Measurements from ENCODE around the gene ARHGAP21.

Gene ARHGAP21

DNA sequence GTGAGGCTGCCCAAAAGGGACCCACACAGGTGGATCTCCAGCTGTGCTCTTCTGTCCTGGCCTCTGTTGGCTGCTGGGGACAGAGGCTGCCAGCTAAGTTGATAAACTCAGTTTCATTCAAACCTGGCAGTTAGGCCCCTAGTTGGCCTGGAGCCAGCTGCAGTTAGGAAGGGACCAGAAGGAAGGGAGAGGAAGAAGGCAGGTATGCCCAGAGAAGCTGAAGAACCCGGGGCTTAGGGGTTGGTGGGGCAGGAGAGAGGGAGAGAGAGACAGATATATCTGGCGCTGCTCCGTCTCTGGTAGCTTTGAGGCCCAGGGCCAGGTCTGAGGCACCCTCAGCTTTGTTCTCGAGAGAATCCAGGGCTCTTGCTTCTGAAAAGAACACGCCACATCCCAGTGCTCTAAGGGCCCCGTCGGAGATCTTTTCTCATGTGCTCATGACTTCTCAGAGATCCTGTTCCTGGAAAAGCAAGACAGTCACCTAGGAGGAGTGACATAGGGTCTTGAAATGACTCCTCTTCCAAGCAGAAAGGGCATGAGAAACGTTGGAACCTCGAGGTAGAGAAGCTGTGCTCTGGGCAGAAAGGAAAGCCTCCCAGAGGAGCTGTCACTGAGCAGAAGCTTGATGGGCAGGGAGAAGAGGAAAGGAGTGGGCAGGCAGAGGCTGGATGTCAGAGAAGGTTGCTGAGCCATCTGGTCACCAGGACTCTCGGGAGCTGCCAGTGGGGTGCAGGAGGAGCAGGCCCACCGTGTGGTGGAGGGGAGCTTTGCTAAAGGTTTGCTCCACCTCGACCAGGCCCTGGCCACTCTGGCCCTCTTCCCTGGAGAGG lies 153.6 kb downstream of the ARHGAP21 start:
- DNase-seq, result no peak

DNA sequence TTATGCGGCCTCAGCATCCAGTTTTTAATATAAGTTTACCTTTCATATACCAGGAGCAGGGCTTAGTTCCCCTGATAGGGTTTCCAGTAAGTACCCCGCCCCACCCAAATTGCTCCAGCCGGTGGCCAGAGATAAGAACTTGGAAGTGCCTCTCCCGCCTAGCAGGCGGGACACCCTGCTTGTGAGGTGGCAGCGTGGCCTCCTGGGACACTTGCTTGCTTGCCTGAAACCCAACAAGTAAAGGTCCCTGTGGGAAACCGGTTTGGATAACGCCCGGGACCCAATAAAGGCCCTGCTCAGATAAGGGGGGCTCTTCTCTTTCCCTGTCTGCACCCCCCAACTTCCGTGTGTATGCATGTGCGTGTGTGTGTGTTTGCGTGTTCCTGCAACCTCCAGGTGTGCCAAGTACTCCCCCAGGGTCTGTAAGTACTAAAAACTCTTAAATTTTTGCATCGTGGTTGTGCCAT lies 154.3 kb downstream of the ARHGAP21 start:
- DNase-seq, result no peak

DNA sequence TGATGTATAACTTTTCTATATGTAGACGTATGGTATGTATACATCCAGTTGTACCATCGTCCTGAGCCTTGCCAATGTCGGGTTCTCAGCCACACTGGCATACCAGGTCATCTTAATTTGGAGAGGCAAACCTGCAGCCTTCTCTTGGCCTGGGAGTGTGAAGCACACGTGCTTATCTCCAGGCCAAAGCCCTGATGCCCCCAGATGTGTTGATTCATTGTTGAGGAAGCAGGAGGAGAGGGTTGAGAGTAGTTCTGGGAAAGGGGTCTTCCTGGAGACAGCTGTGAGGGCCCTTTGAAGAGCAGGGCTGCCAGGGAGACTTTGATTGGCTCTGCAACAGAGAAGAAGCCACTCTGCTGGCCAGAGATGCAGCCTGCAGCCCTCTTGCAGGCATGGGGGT lies 155.6 kb downstream of the ARHGAP21 start:
- no peak for DNase-seq

DNA sequence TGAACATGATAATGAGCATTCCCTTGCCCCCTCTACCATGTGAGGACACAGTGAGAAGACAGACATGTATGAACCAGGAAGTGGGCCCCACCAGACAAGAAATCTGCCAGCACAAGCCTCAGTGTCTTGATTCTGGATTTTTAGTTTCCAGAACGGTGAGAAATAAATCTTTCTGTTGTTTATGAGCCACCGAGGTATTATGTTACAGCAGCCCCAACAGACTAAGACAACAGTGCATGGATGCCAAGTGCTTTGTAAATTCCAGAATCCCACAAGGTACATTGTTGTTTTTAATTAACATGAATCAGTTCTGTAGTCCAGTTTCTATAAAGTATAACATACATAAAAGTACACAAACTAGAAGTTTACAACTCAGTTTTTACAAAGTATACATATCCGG lies 162.2 kb downstream of the ARHGAP21 start:
- DNase-seq, result no peak

DNA sequence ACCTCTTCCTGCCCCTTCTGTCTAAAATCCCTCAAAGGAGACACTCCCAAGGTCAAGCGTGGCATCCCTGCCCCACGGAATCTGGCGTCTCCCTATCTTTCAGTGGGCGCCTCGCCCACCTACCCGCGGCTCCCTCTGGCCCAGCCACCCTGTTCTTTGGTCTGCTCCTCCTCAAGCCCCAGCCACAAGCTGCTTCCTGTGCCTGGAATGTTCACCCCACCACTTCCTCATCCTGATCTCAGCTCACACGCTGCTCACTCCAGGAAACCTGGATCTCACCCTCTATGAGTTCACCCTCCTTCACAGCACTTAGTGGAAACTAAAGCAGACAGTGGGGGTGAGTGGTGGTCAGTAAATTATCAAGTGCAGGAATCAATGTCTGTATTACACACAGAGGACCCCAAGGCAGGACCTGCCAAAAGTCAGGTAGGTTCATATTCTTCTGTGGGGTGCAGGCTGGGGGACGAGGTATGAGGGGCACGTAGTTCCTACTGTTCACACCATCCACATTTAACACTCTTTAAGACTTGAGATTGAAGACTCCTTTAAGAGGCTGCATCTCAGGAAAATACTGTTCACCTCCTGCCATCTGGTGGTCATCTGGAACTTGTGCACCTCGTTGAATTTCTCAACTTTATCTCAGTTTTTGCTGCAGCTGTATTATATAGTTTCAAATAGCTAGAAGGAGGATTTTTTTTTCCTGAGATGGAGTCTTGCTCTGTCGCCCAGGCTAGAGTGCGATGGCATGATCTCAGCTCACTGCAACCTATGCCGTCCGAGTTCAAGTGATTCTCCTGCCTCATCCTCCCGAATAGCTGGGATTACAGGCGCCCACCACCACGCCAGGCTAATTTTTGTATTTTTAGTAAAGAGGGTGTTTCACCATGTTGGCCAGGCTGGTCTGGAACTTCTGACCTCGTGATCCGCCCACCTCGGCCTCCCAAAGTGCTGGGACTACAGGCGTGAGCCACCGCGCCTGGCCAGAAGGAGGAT lies 166.6 kb downstream of the ARHGAP21 start:
- no peak for DNase-seq

DNA sequence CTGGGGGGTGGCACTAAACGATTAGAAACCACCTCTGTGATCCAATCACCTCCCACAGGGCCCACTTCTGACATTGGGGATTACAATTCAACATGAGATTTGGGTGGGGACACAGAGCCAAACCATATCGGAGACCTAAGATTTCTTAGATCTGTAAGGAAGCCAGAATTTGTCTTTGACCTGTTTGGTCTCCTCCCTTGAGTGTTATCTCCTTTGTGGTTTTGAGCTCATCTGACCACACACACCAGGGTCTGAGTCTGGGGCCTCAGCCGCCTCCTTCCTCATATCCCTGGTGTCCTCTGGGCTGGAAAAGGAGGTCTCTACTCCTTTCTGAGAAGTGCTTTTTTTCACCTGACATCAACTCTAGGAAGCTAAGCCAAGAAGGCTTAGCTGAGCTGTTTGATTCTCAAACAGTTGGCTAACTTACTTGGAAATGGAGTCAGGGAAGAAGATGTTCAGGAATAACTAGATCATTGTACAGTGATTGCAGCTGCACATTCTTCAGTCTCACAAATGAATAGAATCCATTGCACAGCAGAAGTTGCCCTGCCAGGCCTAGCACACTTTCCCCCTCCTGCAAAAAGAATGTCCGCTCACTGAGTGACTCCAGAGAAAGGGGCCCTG lies 167.4 kb downstream of the ARHGAP21 start:
- no peak for DNase-seq

DNA sequence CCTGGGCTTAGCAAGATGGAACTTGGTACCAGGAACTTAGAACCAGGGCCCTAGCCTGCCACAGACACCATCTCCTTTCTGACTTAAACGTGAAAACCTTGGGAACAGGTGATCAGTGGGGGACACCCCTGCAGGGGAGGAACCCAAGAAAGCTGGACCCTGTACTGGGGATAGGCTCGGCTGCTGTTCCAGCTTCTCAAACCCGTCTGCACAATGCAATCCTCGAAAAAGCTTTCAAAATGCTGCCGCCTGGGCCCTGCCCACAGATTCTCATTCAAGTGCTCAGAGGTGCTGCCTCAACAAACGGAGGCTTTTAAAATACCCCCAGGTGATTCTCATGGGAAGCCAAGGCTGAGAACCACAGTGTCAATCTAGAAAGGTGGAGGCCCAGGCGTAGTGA lies 169.7 kb downstream of the ARHGAP21 start:
- DNase-seq, result no peak

DNA sequence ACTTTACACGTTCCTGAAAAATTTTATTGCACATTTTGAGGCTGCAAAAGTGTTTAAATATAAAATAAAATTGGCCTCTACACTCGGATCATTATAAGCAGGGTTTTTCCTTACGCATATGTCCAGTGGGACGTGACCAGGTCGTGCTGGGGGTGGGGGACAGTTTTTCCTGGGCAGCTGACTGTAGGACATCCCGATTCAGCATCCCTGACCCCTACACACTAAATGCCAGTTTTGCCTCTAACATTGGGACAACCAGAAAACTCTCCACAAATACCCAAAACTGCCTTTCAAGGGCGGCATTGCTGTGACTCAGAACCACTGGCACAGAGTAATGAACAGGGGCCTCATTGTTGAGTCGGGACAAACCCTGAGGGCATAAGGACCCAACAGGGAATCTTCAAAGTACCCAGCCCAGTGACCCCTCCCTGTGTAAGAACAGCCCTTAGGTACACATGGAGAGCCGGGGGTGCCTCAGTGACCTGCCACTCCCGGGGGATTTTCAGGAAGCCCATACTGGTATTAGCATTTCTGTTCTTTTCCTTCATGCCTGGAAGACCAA lies 170.6 kb downstream of the ARHGAP21 start:
- no peak for DNase-seq

DNA sequence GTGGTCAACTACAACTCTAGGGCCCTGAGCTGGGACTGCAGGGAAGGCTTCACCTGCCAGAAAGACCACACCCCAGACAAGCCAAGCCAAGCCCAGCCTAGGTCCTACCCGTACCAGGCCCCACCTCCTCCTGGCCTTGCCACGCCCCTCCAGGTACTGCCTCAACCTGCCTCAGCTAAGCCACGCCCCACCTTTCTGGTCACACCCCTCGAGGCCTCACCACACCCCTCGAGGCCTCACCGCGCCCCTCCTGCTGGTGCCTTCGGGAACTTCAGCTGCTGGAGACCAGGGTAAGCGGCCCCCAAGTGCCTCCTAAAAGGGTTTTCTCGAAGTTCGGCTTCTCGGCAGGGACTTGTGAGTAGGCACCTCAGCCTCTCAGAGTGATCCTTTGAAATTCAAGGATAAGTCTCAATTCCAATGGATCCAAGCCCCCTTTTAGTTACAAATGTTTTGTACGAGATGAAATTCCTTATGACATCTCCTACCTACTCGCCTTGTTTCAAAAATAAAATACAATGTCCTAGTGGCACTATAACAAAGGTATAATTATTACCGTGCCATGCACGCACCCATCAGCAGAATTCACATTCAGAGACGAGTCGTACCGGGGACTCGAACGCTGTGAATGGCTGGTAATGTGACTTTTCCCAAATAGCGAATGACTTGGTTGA lies 171.2 kb downstream of the ARHGAP21 start:
- no peak for DNase-seq

DNA sequence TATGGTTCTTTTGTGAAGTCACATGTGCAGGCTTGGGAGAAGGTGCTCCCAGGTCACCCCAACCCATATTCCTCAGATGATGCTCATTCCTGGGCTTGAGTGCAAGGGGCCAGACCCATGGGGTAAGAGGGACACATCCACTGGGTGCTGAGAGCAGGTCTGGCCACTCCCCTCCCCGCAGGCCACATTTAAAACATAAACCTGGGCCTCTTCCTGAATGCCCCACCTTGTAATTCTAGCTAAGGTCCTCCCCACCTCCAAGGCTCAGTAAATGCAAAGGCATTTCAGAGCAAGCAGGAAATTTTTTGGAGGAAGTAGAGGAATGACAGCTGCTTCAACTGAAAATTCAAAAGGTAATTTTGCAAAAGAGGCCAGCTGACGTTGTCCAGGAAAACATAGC lies 172.5 kb downstream of the ARHGAP21 start:
- DNase-seq, result no peak

DNA sequence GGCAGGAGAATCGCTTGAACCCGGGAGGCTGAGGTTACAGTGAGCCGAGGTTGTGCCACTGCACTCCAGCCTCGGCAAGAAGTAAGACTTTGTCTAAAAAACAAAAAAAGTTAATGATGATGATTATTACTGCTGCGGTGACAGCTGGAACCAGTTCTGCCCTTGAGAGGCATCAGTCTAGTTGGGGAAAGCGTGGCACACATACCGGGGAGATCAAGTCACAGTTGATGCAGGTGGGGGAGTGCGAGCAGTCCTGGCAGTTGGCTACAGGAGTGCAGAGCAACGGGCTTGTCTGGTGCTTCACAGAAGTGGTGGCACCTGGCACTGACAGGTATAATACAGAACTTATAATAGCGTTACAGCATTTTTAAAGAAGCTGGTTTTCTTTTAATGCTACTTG lies 173.0 kb downstream of the ARHGAP21 start:
- no peak for DNase-seq

DNA sequence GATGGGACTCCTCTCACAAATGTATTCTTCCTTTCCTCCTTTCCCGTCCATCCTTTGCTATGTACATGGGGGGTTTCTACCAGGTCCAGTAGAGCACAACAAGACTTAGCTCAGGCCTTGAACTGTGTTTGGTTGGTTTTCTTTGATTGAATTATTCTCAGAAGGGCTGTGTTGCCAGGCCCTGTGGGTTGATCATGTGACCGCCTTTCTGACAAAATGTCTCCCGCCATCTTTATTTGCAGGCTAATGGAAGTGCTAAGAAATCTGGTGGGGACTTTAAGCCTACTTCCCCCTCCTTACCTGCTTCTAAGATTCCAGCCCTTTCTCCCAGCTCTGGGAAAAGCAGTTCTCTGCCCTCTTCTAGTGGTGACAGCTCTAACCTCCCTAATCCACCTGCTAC lies 178.1 kb downstream of the ARHGAP21 start:
- DNase-seq, result no peak

DNA sequence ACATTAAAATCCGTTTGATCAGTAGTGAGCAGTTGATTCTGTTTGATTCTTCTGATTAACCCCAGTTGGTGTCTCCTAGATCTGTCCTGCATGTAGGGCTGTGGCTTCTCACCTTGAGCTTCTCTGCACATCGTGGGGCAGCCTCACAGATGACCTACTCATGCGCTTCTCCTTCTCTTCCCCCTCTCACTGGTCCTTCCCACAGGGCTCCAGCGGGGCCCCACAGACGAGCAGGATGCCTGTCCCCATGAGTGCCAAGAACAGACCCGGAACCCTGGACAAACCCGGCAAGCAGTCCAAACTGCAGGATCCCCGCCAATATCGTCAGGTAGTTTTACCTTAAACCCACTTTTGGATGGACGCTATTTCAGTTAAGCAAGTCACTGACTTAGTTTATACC lies 178.9 kb downstream of the ARHGAP21 start:
- DNase-seq, result no peak

DNA sequence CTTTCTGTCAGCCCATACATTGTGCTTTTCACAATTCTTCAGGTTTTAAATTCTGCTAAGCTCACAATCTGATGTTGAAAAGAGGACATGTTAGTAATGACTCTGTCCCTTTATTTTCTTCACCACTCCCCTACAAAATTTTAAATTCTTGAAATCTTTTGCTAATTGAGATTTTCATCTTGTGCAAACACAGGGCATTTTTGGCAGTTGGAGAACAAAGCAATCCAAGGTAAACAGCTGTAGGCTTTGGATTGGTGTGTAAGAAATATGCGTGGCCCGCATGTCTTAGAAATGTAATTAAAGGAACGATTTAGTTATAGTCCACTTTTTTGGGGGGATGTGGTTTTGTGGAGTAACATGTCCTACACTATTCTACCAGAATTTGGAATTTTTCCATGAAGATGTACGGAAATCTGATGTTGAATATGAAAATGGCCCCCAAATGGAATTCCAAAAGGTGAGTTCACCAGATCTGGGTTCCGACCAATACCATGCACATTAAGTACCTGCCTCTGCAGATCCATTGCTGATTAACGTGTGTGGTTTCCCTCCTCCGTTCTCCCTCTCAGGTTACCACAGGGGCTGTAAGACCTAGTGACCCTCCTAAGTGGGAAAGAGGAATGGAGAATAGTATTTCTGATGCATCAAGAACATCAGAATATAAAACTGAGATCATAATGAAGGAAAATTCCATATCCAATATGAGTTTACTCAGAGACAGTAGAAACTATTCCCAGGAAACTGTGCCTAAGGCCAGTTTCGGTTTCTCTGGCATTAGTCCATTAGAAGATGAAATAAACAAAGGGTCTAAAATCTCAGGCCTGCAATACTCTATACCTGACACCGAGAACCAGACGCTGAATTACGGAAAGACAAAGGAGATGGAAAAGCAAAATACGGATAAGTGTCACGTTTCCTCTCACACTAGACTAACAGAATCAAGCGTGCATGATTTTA lies 181.1 kb downstream of the ARHGAP21 start:
- DNase-seq, result no peak

DNA sequence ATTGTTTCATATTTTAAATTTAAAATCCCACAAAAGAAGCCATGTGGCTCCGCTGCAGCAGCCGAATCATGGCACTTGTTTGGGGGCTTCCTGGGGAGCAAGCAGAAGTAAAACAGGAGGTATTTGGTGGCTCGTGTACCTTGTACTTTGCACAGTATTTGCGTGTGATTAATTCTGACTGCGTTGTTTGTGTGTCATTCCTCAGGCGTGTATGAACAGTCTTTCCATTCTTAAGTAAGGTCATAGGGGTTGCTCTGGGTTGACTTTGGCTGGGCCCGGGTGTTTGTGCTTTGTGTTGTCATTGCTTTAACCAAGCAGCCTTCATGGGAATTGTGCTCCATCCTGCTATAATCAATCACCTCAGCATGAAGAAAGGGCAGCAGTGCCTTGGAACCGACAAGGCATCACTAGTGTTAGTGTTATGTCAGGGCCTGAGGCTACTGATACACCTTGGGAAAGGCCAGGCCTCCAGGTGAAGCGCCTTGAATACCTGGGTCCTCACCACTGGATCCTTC lies 182.4 kb downstream of the ARHGAP21 start:
- no peak for DNase-seq

DNA sequence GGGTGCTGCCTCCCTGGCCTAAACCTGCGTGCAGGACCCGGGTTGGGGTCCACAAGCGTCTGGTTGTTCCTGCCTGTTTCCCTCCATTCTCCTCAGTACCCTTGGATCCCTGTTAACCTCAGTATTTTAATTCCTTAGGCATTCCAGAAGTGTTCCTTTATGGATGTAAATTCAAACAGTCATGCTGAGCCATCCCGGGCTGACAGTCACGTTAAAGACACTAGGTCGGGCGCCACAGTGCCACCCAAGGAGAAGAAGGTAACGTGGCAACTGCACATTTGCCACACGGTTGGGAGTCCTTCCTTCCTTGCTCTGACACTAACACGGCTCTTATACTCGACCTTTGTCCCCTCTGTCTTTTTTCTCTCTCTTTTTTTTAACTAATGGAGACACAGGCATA lies 187.1 kb downstream of the ARHGAP21 start:
- no peak for DNase-seq

DNA sequence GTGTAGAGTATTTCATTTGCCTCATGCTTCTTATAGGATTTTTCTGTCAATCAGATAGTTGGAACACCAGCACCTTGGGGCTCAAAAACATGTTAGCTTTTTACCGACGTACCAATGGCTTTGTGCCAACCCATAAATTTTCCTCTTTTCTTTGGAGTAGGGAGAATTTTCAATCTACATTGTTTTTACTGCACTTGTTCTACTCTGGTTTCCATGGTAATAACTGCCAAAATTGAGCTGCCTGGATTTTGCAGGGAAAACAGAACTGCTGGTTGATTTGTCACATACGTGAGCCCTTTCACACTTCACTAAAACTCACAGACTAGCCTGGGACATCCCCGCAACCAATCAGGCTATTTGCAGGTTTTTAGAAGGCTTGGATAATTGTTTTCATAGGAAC lies 189.7 kb downstream of the ARHGAP21 start:
- DNase-seq, result no peak
